ENCODE measurements around the gene OR6V1.

OR6V1 gene, protein sequence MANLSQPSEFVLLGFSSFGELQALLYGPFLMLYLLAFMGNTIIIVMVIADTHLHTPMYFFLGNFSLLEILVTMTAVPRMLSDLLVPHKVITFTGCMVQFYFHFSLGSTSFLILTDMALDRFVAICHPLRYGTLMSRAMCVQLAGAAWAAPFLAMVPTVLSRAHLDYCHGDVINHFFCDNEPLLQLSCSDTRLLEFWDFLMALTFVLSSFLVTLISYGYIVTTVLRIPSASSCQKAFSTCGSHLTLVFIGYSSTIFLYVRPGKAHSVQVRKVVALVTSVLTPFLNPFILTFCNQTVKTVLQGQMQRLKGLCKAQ

DNA sequence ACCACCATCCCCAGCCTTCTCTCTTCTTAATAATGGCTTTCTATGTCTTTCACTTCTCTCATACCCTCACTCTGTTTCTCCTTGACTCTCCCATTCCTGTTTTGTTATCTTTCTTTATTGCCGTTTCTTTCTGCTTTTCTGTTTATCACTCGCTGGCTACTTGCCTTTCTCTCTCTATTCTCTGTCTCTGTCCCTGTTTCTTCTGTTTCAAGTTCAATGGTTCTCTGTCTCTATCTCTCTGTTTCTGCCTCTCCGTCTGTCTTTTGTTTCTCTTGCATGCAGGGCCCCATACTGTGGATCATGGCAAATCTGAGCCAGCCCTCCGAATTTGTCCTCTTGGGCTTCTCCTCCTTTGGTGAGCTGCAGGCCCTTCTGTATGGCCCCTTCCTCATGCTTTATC is at the start of gene OR6V1:
Gene OR6V1 (plus strand): TSS at position 301 of the 400 bp plus-strand sequence. CDS start 0 bp downstream, at position 301.
- no peak for DNase-seq

DNA sequence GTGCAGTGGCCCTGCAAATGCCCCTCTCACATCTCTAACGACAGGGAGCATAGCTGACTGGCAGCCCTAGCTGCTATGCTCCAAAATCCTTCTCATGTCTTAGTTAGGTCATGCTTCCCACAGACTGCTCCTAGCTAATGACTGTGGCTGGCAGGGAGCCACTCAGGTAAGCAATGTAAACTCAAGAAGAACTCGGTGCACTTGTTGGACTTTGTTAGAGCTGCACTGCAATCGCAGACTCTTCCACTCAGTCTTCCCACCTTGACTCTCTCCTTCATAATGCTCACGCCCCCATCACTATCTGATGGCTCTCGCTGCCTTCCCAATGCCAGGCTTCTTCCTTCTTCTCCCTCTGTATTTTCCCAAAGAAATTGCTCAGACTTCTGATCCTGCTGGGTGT is 49.2 kb upstream of the OR6V1 start:
- no peak for DNase-seq

DNA sequence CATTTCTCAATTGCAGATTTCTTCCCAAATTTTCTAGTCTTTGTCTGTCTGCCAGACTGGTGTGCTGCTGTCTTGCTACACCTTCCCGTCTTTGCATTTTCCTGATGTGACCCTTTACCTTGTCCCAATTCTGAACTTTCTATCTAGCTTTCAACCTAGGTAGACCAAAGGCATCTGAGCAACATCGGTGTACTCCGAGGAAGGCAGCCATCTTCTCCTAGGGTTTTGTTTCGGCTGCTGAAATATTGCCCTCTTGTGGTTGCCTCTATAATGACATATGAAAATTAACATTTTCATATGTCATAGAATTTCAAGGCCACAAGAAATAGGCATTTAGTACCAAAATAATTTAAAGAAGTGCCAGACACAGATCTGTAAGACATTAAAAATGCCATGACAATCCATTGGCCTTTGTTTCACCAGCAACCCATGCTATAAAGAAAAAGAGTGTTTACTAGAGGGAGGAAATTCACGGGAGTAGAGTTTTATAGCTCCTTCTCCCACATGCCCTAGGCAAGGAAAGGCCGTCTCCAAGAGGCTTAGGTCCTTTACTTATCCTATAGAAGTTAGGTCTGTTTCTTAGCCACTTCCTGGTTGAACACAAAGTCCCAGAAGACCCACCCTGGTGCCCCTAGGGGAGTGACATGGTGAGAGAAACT is 48.6 kb upstream of the OR6V1 start:
- peak; percentile 40 for DNase-seq

DNA sequence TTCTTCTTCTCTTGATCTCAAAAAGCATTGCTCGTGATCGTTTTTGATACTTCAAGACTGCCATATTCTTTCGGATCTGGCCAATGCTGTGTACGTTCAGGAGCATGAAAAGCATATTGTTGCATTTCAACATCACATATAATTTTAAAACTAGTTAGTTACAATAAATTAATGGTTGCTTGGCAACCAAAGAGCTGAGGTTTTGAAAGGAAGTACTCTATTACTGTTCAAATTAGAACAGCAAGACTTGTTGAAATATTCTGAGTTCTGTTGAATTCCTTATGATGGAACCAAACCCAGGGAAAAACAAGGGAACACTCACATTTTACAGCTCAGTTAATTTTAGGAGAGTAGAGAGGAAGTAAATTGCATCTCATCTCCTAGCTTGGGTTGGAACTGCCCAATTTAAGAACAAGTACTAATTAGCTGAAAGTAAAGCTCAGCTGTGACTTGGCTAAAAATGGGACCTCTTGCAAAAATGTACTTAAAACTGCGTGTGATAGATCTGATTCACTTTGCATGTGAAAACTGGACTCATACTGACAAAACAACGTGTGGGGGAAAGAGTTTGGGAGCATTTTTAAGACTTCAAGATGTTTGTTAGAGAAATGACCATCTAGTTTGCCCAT is 46.4 kb upstream of the OR6V1 start:
- DNase-seq, result no peak

DNA sequence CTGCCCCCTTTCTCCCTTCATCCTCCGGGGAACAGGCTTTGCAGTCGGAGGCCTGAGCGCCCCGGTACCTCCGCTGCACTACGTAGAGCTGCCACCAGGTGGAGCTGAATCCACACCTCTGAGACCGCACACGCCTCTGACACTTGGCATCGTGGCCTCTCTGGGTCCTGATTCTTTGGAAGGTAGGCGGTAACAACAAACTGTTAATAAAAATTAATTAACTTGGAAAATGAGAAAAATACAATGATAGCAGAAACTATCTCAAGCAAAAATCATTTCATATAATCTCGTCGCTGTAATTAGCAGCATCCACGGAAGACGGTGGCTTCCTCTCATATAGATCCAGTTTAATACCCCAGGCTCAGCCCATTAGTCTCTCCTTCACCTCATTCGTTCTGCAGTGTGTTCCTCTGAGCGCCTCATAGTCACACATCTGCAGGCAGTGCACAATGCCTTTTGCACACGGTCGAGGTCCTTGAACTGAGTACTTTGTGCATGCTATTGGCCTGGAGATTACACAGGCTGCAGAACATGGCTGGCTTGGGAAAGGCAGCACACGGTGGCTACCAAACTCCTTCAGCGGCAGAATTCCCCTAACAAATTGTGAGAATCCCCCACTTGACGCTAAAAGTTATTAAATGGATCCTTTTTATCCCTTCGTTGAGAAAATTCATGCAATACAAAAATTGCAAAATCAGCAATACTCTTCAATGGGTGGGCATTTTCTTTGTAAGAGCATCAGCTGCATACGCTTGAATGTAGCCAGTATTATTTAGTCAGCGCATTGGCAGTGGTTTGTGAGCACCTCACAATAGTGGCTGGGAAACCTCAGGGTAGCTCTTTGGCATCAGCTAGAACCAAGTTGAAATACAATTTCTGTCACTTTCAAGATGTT is 43.9 kb upstream of the OR6V1 start:
- peak; percentile 67 for DNase-seq

DNA sequence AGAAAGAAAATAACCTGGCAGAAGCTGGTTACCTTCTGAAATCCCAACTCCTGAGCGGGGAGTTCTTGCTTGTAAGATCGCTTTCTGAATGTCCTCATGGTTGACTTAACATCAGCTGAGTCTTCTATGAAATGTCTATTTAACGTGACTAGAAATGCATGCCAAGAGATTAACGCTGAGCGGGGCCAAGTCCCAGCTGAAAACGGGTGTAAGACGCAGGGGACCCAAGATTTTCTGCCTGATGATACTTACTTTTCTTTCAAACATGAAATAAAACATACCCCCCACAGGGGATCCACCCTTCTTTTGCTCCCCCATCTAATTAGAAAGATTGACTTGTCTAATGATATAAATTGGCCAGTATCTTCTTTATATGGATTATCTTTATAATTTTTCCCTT is 40.1 kb upstream of the OR6V1 start:
- DNase-seq, result no peak

DNA sequence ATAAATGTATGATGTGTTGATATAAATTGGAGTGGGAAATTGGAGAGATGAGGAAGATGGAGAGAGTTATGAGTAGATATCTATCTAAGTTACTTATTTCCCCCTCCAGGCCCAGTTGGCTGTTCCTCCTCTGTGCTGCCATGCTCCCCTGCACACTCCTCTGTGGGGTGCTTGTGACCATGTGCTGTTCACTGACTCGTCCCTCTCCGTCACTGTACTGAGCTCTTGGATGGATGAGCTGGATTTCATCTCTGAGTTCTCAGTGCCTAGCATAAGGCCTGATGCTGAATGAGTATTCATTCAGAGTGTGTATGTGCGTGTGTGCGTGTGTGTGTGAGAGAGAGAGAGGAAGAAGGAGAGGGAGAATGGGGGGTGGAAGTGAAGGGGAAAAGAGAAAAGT is 39.7 kb upstream of the OR6V1 start:
- no peak for DNase-seq

DNA sequence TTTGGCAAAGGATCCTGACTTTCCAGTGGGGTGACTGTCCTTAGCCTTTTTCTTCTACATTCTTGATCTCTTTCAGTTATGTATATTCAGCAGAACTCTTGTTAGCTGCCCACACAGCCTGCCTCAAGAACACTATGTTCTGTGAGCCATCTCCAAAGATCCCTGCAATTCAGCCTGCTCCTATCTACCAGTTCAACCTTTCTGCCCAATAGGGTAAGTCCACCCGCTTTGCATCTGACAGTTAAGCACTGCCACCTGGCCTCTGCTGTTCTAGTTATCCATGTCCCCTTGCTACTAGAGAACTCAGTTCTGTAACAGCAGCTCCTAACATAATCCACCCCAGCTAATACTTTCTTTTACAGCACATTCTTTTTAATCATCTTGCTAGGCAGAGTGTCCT is 38.7 kb upstream of the OR6V1 start:
- no peak for DNase-seq

DNA sequence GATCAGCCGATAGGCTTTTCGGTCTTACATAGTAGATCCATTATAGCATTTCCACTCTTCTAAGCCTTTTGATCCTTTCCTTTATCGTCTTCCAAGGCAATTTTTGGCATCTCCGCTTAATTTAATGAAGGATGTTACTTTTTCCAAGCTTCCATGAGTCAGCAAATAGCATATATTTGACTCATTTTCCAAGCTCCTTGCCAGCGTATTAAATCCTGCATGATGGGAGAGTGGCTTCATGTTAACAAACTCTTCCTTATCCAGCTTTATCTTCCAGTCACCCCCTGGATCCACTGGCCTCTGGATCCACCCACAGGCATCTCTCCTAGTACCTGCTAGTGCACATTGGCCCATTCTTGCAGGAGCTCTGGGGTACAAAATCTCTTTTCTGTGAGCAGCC is 38.2 kb upstream of the OR6V1 start:
- DNase-seq, result no peak

DNA sequence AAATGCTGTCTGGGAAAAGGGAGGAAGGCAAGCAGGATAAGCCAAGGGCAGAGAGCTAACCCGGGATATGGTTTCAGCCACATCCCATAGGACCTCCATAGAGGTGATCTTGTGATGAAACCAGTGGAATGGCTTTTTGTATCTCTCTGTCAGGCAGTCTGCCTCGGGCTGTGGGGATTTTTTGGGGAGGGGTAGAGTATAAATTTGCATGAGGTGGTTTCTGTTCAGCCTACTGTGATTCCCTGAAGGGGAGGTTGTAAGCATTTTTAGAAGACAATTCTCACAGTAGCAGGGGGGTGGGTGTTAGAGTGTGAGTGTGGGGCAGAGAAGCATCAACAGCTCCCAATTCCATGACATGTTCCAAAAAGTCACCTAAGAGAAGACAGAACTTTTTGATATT is 37.1 kb upstream of the OR6V1 start:
- DNase-seq, result no peak

DNA sequence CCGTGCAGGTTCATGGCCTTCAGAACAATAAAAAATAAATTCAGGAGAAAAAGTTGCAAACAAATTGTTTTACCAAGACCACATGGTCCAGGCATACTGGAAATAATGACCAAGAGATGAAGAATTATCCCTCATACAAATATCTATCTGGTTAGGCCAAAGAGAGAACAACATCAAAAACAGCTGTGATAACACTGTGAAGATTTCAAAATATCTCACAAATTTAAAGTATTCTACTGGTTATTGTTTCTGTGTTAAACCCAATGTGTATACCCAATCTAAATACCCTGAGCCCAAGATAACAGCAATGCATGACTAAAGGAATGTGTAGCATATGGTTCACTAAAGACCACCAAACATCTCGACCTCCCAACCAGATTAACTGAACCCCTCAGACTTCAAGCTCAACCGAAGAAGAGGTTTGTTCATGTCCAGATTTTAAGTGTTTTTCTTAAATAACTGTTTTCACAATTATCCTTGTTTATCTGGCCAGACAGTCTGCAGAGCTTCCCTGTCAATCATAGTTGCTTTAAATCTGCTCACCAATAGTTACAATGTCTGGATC is 36.1 kb upstream of the OR6V1 start:
- no peak for DNase-seq

DNA sequence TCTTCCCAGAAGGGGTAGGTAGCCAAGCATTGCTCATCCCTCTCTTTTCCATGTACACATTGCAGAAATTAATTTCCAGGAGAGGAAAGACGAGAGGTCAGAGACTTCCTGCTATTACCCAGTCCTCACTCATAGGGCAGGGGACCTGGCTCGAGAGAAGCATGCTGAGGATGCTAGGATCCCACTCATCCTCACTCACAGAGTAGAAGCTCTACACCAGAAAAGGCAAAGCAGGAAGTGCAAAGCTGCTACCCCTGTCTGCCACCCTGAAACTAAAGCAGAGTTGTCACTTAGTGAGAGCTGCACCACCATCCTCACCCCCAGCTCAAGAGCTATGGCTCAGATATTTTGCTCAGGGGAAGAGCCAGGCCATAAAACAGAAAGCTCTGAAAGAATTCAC is 35.1 kb upstream of the OR6V1 start:
- no peak for DNase-seq

DNA sequence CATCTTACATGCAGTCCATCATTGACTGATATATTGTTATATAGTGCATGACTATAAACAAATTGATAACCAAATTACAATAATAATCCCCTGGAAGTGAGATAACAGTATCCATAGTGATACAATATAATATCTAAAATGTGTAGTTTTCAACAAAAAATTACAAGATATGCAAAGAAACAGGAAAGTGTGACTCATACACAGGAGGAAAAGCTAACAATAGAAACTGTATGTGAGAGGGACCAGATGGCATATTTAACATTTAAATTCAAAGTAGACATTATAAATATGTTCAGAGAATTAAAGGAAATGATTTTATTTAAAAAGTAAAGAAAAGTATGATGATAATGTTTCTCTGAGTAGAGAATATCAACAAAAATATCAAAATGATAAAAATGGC is 33.2 kb upstream of the OR6V1 start:
- no peak for DNase-seq

DNA sequence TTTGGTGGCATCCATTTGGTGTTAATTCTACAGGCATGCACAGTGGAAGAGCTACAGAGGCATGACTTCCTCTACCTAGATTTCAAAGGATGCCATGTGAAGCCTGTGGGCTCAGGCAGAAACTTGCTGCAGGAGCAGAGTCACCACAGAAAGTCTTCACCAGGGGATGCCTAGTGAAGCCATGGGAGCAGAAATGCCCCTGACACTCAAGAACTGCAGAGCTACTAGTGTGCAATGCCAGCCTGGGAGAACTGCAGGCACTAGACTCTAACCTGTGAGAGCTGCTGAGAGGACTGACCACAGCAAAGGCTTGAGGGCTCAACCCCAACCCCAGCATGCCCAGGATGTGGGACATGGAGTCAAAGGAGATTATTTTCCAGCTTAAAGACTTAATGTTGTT is 29.1 kb upstream of the OR6V1 start:
- no peak for DNase-seq

DNA sequence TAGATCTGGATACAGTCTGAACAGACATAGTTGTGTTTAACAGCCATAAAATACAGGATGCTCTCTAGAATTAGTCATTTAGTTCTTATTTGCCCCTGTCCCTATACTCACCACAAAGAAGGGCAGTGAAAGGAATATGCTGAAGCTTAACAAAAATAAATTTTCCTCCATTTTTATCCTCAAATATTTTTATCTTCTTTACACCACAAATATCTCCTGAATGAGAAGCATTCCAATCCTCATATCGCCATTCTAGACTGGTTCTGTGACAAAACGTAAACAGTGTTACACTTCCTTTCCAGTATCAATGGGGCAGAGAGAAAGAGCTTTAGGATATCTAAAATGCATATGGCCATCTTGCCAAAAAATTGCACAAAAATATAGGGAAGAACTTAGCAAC is 26.8 kb upstream of the OR6V1 start:
- no peak for DNase-seq

DNA sequence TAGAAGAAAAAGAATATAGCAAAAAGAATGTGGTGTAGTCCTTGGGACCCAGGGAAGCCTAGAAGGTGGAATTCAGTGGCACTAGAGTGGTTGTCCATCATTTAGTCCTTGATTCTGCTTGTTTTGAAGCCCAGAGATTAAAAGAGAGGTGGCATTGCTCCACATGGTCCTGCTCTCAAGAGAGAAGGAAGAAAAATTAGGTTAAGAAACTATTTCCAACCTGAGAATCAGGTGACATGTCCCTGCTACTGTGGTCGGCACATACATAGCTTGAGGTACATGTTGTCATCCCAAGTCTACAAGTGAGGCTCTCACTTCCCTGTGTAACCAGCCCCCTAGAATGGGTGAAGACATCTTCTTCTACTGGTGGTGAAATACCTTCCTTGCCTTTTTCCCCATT is 25.1 kb upstream of the OR6V1 start, which contains the start of gene OR9A2:
Gene OR9A2 (minus strand): TSS at position 101 of the 400 bp plus-strand sequence. CDS start 0 bp downstream, at position 101.
- DNase-seq, result no peak

DNA sequence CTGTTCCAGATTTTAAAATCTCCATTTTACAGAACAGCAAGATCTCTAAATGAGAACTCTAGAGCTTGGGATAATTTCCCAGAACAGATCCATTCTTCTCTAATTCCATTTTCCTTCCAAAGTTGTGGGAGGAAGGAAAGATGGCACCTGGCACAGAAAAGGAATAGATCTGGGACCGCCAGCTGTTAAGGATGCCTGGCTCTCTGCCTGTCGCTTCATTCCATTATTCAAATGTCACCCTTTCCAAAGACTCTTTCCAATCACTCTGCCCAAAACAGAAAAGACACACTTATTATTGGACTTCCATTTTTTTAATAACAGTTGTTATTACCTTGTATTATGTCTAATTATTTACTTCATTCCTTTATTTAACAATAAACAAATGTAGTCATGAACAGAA is 24.5 kb upstream of the OR6V1 start:
- no peak for DNase-seq

DNA sequence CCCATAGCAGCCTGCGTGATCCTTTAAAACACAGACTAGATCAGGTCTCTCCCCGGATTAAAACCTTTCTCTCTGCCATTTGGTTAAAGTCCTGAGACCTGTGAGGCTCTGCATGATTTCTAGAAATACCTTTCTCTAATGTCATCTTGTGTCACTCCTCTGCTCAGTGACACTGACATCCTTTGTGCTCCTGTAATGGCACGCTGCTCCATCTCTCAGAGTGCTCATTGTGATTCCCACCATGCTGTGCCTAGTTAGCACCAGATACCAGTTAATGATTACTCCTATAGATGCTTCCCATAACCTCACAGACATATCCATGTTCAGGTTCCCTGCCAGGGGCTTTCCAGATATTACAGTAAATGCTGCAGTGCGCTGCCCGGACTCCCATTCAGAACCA is 13.5 kb upstream of the OR6V1 start:
- DNase-seq, result no peak

DNA sequence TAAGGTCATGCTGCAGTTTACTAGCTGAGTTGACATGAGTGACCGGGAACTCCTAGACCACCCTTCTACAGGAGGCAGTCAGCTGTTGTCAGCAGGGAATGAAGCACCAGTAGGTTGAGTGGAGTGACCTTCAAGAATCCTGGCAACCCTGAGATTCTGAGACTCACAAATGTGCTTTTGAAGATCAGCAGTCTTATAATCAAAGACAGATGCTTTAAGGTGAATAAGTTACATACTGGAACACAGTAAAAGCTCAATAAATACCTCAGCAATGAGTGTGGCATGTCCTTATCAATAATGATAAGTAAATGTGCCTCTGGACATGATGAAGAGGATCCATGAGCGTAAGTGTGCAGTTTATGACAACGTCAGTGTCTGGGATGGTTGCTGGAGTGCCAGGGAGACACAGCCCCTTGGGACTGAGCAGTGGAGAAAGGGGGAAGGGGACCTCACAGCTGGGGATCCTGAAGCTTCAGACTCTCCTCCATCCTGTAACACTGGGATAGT is 11.9 kb upstream of the OR6V1 start:
- no peak for DNase-seq

DNA sequence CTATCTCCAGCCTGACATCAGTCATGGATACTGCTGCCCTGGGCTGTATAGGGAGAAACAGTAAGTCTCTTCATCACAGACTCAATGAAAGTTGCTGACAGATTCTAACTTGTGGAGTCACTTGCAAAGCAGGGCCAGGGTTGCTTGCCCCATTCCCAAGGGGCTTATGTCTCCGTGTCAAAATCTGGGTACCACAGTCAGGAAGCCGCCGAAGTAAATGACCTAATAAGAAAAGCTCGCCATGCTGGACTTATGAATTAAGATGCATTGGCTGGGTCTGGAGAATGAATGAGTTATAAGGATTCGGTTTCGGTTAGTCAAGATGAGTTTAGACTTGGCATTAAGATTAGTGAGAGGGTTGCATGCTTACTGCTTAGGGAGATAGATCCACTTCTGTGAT is 10.8 kb upstream of the OR6V1 start:
- DNase-seq, result no peak

DNA sequence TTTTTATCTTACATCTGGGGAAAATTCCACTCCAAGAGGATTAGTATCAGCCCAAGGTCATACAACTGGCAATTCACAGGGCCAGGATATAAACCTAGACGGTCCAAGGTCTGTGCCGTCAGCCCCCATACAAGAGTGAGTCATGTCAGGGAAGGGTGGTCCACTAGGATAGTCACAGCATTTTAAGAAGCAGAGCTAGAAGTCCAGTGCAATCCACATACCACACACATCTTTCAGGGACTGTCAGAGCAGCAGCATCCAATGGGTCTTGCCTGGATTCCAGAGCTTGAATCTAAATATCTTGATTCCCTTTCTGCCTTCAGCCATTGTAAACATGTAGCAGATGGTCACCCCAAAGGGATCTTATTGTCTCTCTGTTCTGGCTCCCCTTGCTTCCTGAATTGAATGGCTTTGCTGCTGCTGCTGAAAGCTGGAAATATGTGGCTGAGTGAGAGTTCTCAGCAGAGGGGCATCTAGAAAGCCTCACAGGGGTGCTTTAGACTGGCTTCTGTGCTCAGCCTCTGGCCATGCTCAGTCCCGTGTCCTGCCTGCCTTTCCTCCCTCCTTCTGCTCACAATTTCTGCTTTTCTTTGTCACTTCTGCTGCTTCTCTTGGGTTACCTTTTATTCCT is 9.9 kb upstream of the OR6V1 start:
- no peak for DNase-seq

DNA sequence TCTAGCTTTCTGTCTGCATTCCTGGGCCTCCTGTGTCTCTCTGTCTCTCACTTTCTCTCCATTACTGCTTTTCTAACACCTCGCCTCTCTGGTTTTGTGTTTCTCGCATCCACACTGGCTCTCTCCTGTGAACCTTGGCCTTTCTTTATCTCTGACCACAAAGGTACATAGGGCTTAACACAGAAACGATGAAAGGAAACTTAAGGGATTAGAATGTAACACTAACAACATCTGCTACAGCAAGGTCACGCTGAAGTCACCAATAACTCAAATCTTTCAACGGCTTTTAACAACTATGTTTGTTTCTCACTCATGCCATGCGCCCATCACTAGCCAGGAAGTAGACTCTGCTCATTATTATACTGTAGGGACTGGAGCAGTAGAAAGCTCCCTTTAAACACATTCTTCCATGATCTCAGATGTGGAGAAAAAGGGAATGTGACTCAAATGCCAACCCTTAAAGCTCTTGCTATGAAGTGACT is 9.3 kb upstream of the OR6V1 start:
- no peak for DNase-seq
